Measurements from ENCODE around the gene NR2C1.
"Not testable (repeated sequence)": the region's sequence is repeated elsewhere in the genome, so short reads cannot be mapped to it uniquely, and the experiment has no call there.

Gene NR2C1

DNA sequence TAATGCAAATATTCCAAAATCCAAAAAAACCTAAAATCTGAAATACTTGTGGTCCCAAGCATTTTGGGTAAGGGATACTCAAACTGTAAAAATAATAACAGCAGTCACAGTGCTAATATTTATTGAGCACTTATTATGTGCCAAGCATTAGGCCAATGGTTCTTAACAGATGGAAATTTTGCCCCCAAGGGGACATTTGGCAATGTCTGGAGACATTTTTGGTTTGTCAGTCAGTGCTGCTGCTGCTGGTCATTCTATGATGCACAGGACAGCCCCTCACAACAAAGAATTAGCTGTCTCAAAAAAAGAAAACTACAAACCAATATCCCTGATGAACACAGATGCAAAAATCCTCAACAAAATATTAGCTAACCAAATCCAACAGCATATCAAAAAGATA, 75.7 kb downstream of the NR2C1 start:
- DNase-seq: no peak

DNA sequence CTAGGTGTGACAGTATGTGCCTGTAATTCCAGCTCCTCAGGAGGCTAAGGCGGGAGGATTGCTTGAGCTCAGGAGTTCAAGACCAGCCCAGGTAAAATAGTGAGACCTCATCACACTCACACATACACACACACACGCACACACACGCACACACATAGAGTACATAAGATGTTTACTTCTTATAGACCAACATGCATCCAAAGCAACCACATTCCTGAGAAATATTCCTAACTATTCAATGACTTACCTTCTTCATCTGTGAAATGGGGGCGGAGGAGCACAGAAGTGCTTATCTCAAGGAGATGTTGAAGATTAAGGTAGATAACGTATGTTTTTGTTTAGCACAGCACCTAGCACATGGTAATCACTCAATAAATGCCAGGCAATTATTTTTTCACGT, 76.4 kb downstream of the NR2C1 start:
- no peak for DNase-seq

DNA sequence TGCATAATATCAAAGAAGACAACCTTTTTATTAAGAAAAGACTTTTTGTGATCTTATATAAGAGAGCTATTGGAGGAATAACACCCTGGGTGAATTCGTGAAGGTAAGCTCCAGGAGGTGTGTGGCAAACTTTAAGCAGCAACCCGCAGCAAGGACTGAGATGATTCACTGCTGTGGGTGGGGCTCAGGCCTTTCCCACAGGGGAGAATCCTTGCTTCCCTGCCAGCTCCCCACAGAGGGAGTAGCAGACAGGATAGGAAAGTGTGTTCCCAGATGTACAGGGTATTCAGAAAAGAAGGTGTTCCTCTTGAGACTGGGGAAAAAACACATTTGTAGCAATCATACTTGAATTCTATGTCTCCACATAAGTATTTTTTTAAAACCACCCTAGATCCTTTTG, 79.1 kb downstream of the NR2C1 start:
- no peak for DNase-seq

DNA sequence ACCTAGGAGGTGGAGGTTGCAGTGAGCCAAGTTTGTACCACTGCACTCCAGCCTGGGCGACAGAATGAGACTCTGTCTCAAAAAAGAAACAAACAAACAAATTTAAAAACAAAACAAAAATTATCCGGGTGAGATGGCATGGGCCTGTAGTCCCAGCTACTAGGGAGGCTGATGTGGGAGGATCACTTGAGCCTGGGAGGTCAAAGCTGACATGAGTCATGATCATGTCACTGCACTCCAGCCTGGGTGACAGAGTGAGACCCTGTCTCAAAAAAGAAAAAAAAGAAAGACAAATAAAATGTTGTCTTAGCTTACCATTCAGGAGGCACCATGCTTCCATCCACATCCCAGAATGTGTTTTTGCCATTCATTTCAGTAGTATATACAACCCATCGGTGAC, 79.6 kb downstream of the NR2C1 start:
- DNase-seq: not testable (repeated sequence)

DNA sequence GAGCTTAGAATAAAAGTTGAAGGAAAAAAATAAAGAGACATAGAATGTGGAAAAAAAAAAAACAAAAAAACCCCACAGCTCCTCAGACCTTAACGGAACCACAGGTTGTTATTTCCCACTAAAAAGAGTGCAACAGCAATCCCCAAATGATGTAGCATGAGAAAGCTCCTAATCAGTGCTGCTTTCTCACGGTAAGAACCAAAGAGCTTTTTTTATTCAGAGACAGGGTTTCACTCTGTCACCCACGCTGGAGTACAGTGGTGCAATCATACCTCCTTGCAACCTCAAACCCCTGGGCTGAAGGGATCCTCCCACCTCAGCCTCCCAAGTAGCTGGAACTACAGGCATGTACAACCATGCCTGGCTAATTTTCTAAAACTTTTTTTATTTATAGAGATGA, 83.2 kb downstream of the NR2C1 start:
- no peak for DNase-seq

DNA sequence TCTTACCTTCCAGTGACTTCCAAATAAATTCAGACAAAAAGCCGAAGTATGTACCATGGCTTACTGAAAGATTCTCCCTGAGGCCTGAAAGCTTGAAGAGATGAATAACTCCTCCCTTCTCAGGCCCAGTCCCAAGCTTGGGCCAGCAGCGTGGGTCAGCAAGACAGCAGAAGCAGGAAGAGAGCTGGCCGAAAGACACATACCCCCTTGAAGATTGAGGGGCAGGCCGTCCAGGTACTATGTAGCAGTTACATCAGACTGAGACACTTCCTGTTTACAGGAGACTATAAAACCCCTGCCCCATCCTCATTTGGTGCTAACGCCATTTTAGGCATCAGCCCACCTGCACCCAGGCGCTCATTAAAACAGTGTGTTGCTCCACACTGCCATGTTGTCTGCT, 84.9 kb downstream of the NR2C1 start:
- no peak for DNase-seq

DNA sequence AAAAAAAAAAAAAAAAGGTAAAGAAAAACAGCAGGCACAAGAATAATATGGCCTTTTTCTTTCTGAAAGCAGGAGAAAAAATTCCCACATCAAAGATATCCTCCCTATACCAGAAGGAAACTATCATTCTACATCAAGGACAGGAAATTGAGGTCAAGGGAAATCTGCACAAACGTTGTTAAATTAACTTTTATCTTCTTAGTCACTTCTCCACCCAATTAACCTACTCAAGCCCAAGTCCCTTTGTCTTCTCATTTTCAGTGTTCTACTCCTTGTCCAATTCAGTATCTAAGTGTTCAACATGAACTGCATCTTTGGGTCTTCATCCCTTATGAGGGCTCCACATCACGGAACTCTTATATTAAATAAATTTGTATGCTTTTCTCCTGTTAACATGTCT, 85.6 kb downstream of the NR2C1 start:
- DNase-seq: no peak

DNA sequence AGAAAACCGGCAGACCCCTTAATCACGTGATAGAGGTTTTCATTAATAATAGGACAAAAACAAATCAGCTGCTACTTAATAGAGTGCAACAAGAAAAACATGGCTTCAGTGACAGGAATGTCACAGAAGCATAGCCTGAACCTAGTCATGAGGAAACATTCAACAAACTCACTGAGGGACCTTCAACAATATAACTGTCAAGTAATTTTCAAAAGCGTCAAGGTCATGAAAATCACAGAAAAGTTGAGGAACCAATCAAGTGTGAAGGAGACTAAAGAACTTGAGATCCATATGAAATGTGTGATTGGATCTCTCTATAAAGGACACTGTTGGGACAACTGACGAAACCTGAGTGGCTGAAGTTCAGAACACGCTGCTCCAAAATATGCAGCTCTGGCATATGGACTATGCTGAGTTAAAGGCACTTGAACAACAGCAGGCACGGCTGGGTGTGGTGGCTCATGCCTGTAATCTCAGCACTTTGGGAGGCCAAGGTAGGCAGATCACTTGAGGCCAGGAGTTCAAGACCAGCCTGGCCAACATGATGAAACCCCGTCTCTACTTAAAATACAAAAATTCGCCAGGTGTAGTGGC, 86.2 kb downstream of the NR2C1 start:
- DNase-seq: no peak

DNA sequence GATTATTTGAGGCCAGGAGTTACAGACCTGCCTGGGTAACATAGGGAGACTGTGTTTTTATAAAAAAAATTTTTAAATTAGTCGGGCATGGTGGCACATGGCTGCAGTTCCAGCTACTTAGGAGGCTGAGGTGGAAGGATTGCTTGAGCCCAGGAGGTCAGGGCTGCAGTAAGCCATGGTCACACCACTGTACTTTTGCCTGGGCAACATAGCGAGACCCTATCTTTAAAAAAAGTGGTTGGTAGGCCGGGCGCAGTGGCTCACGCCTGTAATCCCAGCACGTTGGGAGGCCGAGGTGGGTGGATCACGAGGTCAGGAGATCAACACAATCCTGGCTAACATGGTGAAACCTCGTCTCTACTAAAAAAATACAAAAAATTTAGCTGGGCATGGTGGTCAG, 88.3 kb downstream of the NR2C1 start:
- DNase-seq: not testable (repeated sequence)

DNA sequence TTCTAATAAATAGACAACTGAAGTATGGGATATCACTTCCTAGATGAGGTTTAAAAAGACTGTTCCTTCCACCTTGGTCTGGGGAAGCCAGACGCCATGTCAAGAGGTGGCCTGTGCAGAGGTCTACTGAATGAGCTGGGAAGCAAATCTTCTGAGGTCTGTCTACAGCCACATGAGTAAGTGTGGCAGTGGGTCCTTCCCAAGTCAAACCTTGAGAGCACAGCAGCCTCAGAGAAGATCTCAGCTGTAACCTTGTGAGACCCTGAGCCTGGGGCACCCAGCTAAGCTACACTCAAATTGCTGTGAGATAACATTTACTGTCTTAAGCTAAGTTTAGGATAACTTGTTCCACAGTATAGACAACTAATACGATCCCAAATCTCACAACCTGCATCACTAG, 90.1 kb downstream of the NR2C1 start:
- DNase-seq: no peak

DNA sequence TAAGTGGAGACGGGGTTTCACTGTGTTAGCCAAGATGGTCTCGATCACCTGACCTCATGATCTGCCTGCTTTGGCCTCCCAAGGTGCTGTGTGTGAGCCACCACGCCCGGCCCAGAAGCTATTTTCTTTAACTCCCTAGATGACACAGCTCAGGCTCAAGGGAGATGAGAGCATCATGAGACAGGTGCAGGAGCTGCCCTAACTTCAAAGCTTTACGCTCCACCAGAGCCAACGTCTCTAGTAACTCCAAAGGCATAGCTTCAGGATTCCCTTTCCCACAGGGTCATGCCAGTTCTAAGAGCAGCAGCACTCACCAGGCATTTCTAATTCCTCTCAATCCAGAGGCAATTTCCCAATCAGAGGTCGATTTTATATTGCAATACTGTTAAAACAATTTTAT, 91.0 kb downstream of the NR2C1 start:
- no peak for DNase-seq

DNA sequence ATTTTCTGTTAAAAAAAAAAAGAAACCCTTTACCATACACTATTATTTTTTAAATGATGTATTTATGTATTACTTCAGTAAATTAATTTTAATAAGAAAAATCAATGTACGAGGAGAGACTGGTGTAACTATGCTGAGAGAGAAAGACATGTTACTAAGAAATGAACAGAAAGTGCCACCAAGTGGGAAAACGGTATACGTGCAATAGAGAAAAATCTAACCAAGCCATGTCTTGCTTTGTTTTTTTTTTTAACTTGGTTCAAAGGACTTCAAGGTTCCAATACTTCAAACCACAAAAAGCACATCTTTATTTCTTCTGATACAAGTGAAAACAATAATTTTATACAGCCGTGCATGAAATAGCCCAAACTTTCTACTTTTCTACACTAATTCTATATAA, 92.8 kb downstream of the NR2C1 start:
- no peak for DNase-seq

DNA sequence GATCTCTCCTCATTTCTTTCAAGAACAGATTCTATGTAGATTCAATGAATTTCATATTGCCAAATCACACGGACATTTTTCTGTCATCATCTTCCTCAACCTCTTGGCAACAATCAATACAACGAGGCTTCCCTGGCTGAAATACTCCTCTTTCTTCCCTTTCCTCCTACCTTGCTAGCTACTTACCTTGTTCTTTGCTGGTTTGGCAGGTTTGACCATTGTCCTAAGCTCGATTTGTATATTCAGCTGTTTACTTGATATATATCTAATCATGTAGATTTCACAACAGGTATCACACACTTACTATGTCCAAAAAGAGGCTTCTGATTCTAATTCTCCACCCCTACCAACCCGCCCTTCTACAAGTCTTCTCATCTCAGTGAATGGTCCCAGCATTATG, 93.5 kb downstream of the NR2C1 start:
- DNase-seq: no peak

DNA sequence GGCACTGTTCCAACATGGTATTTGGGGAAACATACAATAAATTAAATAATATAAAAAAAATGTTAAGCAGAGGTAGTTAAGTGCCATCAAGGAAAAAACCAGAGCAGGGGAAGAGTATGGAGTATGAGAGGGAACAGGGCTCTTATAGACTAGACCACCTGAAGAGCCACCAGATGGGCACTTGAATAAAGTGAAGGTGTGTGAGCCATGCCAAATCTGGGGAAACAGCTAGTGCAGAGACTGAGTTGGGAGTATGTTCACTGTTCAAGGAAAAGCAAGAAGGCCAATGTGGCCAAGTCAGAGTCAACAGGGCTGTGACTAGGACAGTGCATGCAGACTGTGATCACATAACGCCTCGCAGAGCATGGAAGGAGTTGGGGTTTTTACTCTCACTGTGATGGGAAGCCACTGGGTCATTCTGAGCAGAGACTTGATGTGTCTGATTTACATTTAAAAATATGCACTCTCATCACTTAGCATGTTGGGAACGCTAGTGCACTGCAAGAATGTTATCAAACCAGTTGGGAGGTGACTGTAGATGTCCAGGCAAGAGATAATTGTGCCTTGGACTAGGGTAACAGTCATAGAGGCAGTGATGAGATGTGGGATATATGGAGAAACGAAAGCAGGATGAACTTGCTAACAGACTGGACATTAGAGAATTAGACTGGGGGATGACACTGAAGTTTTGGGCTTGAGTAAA, 95.5 kb downstream of the NR2C1 start:
- peak; percentile 56 for DNase-seq

DNA sequence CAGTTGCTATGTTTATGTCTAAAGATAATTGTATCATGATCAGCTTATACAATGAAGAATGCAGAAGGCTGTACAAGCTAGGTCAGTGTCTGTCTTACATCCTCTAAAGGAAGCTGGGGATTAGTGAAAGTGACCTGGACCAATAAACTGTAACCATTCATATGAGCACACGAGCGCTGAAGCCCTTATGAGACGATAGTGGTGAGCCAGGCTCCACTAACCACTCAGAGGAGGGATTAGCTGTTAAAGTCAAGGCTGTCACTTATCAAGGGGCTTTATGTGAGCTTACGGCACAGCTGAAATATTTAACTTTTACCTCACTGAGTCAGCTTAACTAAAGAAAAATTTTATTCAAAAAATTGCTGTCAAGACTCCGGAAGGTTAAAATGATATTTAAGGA, 100.2 kb downstream of the NR2C1 start:
- no peak for DNase-seq

DNA sequence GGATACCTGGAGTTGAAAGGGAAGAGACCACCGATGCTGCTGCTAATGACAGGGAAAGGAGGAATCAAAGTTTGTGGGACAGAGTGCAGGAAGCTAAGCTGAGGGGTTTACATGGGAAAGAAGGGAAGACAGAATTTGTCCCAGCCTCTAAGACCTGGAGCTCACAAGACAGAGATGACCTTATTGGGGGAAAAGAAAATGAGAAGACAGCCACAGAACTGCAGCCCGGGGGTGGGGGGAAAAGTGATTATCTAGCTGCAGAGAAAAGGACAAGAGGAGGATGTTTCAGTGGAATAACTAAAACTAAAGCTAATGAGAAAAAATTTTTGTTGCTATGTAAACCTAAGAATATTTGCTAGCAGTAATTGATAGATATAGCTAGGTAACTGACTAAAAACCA, 100.6 kb downstream of the NR2C1 start:
- DNase-seq: no peak

DNA sequence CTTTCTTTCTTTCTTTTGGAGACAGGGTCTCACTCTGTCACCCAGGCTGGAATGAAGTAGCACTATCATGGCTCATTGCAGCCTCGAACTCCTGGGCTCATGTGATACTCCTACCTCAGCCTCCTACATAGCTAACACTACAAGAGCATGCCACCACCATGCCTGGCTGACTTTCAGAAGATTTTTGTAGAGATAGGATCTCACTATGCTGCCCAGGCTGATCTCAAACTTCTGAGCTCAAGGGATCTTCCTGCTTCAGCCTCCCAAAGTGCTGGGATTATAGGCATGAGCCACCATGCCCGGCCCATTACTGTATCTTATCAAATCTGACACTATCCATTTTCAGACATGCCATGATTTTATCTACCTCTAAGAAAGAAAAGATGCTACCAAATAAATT, 101.5 kb downstream of the NR2C1 start:
- DNase-seq: no peak

DNA sequence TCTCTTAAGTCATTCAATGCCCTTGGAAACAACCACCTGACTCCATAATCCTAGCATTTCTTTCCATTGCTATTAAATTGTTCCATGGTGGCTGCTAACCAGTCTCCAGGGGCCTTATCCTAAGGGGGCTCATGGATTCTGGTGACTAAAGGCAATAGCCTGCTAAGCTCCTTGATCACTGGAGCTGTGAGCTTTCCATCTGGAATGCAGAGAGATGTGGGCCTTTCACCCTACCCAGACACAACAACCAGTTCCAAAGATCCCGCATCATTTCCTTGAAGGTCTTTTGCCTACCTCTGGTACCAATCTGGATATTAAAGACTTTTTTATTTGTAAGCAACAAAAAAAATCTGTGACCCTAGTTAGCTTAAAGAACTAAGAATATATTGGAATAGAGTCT, 102.9 kb downstream of the NR2C1 start:
- no peak for DNase-seq

Measured in NCI-H69 (cell line).